KMS-11 (cell line): Measurements from ENCODE around the gene GET4.

Source experiments
- H2AFZ ChIP-seq: fragments of 200-600 bp; sonication (generic); 2 replicates; pipeline ENCODE4 v1.6.1; 2016; ENCODE audit warnings: antibody characterized with exemption, mixed run types, low read depth
- H3K27ac ChIP-seq: fragments of 200-600 bp; sonication (generic); 2 replicates; pipeline ENCODE4 v1.6.1; 2016; ENCODE audit warnings: mild to moderate bottlenecking, mixed run types
- H3K27me3 ChIP-seq: fragments of 200-600 bp; sonication (generic); 2 replicates; pipeline ENCODE4 v1.6.1; 2017; ENCODE audit warnings: mild to moderate bottlenecking, low read depth, mixed run types, moderate library complexity; ENCODE audit not compliant: insufficient read depth
- H3K36me3 ChIP-seq: fragments of 200-600 bp; sonication (generic); 2 replicates; pipeline ENCODE4 v1.6.1; 2017; ENCODE audit warnings: mild to moderate bottlenecking, mixed run types; ENCODE audit not compliant: insufficient read depth
- H3K4me1 ChIP-seq: fragments of 200-600 bp; sonication (generic); 2 replicates; pipeline ENCODE4 v1.6.1; 2016; ENCODE audit warnings: mild to moderate bottlenecking, low read depth, mixed run types; ENCODE audit not compliant: poor library complexity, severe bottlenecking
- H3K4me2 ChIP-seq: fragments of 200-600 bp; sonication (generic); 2 replicates; pipeline ENCODE4 v1.7.0; 2016; ENCODE audit warnings: mild to moderate bottlenecking, mixed run types
- H3K4me3 ChIP-seq: fragments of 200-600 bp; sonication (generic); IDR thresholded peaks from 2 replicates; pipeline ENCODE4 v1.6.1; 2017; ENCODE audit warnings: low read depth, low read length, mixed read lengths; ENCODE audit not compliant: insufficient read depth
- H3K79me2 ChIP-seq: fragments of 200-600 bp; sonication (generic); 2 replicates; pipeline ENCODE4 v1.6.1; 2016; ENCODE audit warnings: low read depth, mixed run types; ENCODE audit not compliant: insufficient read depth
- H3K9ac ChIP-seq: fragments of 200-600 bp; sonication (generic); 2 replicates; pipeline ENCODE4 v1.6.1; 2016; ENCODE audit warnings: mild to moderate bottlenecking, mixed run types
- H4K20me1 ChIP-seq: fragments of 200-600 bp; sonication (generic); 2 replicates; pipeline ENCODE4 v1.6.1; 2016; ENCODE audit warnings: mild to moderate bottlenecking, mixed run types; ENCODE audit not compliant: insufficient read depth
- CTCF ChIP-seq: fragments of 200-600 bp; sonication (generic); conservative IDR thresholded peaks from 2 replicates; pipeline ENCODE4 v1.6.1; 2017; ENCODE audit warnings: low read depth, mild to moderate bottlenecking, antibody characterized with exemption, low read length, moderate library complexity, mixed read lengths

Gene GET4

GRCh38 chr7:917255-918117, 41.1 kb downstream of the GET4 start:
- Histone ChIP-seq H2AFZ (no peak overlapping the region), H3K27me3 (peaks cover 20% of the 10 kb centered on the region; the same call in 1 of the 2 replicates), H3K36me3 (no peaks in the 10 kb centered on the region), H3K79me2 (no peaks in the 10 kb centered on the region), H3K27ac (no peak overlapping the region), H3K4me2 (no peak overlapping the region), H3K4me3 (no peak overlapping the region), H3K4me1 (peaks cover 6% of the 10 kb centered on the region), H4K20me1 (no peaks in the 10 kb centered on the region), H3K9ac (no peak overlapping the region)
- no peak for TF ChIP-seq CTCF

DNA sequence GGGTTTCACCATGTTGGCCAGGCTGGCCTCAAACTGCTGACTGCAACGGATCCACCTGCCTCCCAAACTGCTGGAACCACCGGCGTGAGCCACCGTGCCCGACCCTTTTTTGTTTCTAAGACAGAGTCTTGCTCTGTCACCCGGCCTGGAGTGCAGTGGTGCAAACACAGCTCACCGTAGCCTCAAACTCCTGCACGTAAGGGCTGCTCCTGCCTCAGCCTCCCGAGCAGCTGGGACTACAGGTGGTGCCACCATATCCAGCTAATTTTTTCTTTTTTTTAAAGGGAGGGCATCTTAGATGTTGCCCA, 41.7 kb downstream of the GET4 start:
- peaks cover 10% of the 10 kb centered on the region for H3K4me1 ChIP-seq
- no peak overlapping the region for H3K27ac ChIP-seq
- H3K4me3 ChIP-seq, result no peak overlapping the region
- H3K9ac ChIP-seq, result no peak overlapping the region
- H3K79me2 ChIP-seq, result no peaks in the 10 kb centered on the region
- no peak overlapping the region for H3K4me2 ChIP-seq
- no peaks in the 10 kb centered on the region for H3K36me3 ChIP-seq
- no peak for TF ChIP-seq CTCF
- H3K27me3 ChIP-seq, result peaks cover 16% of the 10 kb centered on the region; the same call in 1 of the 2 replicates
- no peak overlapping the region for H2AFZ ChIP-seq
- no peaks in the 10 kb centered on the region for H4K20me1 ChIP-seq

GRCh38 chr7:918441-919113, 42.2 kb downstream of the GET4 start:
- no peak overlapping the region for H3K27ac ChIP-seq
- H3K4me3 ChIP-seq, result no peak overlapping the region
- no peak overlapping the region for H3K4me2 ChIP-seq
- no peak overlapping the region for H2AFZ ChIP-seq
- peaks cover 14% of the 10 kb centered on the region for H3K4me1 ChIP-seq
- peaks cover 16% of the 10 kb centered on the region; the same call in 1 of the 2 replicates for H3K27me3 ChIP-seq
- TF ChIP-seq CTCF, result no peak
- H4K20me1 ChIP-seq, result no peaks in the 10 kb centered on the region
- no peaks in the 10 kb centered on the region for H3K36me3 ChIP-seq
- no peaks in the 10 kb centered on the region for H3K79me2 ChIP-seq
- H3K9ac ChIP-seq, result no peak overlapping the region

- TF ChIP-seq CTCF, result no peak
- Histone ChIP-seq H4K20me1 (no peaks in the 10 kb centered on the region), H2AFZ (no peak overlapping the region), H3K4me3 (no peak overlapping the region), H3K27ac (no peak overlapping the region), H3K4me1 (peaks cover 16% of the 10 kb centered on the region), H3K79me2 (no peaks in the 10 kb centered on the region), H3K4me2 (no peak overlapping the region), H3K9ac (no peak overlapping the region), H3K36me3 (no peaks in the 10 kb centered on the region), H3K27me3 (peaks cover 16% of the 10 kb centered on the region; the same call in 1 of the 2 replicates)
Observed at GRCh38 chr7:919114-919442, 42.7 kb downstream of the GET4 start.
